HG03159 (cell line): Measurements from ENCODE around the gene MEOX1.

Experiments
- ATAC-seq: cut with Tn5 transposase; IDR thresholded peaks from one replicate; pipeline ENCODE4 v1.9.1; 2021; ENCODE audit warnings: mild to moderate bottlenecking, moderate library complexity; ENCODE audit not compliant: unreplicated experiment

Gene MEOX1

DNA sequence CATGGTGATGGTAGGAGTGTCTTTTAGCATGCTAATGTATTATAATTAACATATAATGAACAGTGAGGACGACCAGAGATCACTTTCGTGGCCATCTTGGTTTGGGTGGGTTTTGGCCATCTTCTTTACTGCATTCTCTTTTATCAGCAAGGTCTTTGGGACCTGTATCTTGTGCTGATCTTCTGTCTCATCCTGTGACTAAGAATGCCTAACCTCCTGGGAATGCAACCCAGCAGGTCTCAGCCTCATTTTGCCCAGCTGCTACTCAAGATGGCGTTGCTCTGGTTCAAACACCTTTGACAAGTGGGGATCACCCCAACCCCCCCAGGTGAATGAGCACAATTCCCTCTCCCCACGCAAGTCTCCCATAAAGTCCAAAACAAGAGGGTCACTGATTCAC, 66.3 kb downstream of the MEOX1 start:
- no peak for ATAC-seq

DNA sequence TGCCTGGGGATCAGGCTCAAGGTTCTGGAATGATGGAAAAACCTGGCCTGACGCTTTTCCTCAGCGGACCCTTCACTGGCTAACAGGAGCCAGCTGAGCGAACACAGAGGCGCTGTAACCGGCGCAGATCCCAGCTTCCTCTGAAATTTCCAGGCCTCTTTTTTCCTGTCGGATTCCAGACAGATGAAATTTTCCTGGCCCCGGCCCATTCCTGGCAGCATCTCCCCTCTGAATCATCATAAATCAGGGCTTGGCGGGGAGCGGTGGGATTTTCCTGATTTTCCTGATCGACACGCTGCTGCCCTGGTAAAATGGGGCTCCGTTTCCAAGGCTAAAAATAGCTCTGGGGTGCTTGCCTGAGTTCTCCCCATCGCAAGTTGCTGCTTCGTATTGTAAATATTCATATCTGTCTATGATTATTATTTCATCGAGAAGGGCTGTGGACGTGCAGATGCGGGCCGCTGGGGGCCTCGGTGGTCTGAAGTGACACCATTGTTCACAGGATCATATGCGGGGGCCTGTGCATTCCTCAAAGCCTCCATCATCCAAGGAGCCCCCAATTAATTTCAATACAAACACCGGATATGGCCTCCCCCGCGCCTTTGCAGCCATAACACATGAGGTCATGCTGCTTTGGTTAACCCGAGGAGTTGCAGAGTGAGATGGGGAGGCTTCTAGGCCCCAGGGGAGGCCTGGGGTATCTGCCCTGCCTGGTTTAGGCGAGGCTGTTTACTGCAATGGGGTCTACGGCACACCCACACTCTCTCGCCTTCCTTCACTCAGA, 69.8 kb downstream of the MEOX1 start:
- ATAC-seq = no peak

DNA sequence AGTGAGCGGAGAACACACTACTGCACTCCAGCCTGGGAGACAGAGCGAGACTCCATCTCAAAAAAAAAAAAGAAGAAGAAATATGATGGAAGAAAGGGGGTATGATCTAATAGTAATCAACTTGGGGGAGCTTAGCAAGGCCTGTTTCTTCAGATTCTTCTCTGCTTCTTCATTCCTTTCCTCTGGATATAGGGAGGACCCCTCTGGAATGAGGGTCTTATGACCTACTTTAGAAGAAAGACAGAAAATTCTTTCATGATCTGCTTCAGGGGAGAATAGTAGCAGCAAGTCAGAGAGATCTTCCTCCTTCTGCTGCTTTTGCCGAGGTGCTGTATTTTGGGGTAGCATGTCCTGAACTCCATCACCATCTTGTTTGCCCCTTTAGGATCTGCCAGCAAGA, 70.7 kb downstream of the MEOX1 start:
- no peak for ATAC-seq
